Lower leg skin (tissue), 4 donors: ENCODE results near the gene HLA-E. TPM values are rescaled to one million over a fixed set of nuclear protein-coding genes. Genes with fewer than 3 reads are reported as not detected.

Source experiments
- DNase-seq, 2 donors: peaks; one replicate each; pipeline ENCODE4 v3.0.0-alpha.2; 2019; ENCODE audit warnings: low spot score in 2 of 2
- H3K4me3 ChIP-seq: fragments of 200-600 bp; sonication (generic); 2 replicates; pipeline ENCODE4 v1.5.1; 2017; ENCODE audit warnings: mild to moderate bottlenecking, low read depth; ENCODE audit not compliant: poor library complexity, severe bottlenecking
- POLR2A ChIP-seq, 2 donors: fragments of 450-650 bp; IDR thresholded peaks; one replicate each; pipeline ENCODE4 v1.6.1; 2016 to 2017; ENCODE audit warnings: antibody characterized with exemption in 2 of 2, mild to moderate bottlenecking in 1 of 2, moderate library complexity in 1 of 2
- WGBS, 2 donors: methylation state at CpG; one replicate each; pipeline ENCODE4 v1.1.5; 2018; 5-methylcytosine and 5-hydroxymethylcytosine counted together
- intact Hi-C: fragments of 100-400 bp; cut with DNase I; formaldehyde crosslinking; loops from one replicate; pipeline ENCODE4 v1.15.0; 2023; ENCODE audit warnings: low total_unique reads
- total RNA-seq, 4 donors: library from RNA; depleted of rRNA; stranded (reverse); fragments of >200 nt; gene quantifications; one replicate each; pipeline ENCODE4 v1.1.0, GENCODE V29; 2016
- TF ChIP-seq, protein P1 (sequence below), 3 donors: fragments of 450-650 bp; IDR thresholded peaks; one replicate each; pipeline ENCODE4 v1.5.1; 2016; ENCODE audit warnings: antibody characterized with exemption in 3 of 3, mild to moderate bottlenecking in 3 of 3, moderate library complexity in 2 of 3

Gene HLA-E
- total RNA-seq, 4 donors from 2014 or later, result 685 to 929 (median 835) TPM

DNA sequence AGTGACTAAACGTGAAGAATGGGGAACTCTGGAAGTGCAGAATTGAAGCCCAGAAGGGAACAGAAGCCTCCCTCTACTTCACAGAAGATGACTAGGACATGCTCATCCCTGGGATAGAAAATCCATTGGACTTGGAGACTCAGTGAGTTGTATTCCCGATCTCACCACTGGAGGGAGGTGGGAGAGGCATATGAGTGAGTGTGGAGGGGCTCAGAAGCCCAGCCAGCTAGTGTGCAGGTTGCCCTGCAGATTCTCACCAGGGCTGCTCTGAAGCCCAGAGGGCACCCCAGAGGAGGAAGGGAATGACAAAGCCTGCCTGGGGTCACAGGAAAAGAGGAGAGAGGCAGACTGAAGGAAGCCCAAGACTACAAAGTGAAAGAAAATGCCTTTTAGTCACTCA, 42.1 kb upstream of the HLA-E start:
- intact Hi-C loops, result no loop called here
- no peak overlapping the region for H3K4me3 ChIP-seq
- DNase-seq, result no peak
- no peak for TF ChIP-seq POLR2A (IDR thresholded peaks at IDR 0.05)
- TF ChIP-seq, protein P1, sequence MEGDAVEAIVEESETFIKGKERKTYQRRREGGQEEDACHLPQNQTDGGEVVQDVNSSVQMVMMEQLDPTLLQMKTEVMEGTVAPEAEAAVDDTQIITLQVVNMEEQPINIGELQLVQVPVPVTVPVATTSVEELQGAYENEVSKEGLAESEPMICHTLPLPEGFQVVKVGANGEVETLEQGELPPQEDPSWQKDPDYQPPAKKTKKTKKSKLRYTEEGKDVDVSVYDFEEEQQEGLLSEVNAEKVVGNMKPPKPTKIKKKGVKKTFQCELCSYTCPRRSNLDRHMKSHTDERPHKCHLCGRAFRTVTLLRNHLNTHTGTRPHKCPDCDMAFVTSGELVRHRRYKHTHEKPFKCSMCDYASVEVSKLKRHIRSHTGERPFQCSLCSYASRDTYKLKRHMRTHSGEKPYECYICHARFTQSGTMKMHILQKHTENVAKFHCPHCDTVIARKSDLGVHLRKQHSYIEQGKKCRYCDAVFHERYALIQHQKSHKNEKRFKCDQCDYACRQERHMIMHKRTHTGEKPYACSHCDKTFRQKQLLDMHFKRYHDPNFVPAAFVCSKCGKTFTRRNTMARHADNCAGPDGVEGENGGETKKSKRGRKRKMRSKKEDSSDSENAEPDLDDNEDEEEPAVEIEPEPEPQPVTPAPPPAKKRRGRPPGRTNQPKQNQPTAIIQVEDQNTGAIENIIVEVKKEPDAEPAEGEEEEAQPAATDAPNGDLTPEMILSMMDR (IDR thresholded peaks at IDR 0.05), result no peak
- 4 to 11% methylated on average over 2 of the region's 2 CpGs for WGBS, 2 donors

DNA sequence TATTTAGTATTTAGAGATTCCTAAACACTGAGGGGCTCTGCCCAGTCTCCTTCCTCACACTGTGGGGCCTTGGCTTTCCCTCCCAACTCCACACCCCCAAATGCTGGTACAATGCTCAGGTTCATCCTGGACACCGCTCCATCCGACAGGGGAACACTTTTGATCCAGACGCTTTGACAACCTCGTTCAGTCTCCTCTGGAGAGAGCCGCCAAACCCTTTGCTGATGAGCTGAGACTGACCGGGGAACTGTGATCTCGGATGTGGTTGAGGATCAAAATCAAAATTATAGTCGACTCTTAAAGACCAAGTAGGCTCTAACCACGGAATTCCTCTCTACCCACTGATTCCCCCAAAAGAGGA, 38.8 kb upstream of the HLA-E start:
- no peak for TF ChIP-seq POLR2A (IDR thresholded peaks at IDR 0.05)
- TF ChIP-seq, protein P1 (IDR thresholded peaks at IDR 0.05), result no peak
- H3K4me3 ChIP-seq, result no peak overlapping the region
- intact Hi-C loops, result no loop called here
- DNase-seq, result no peak
- WGBS, 2 donors, result 10 to 40% methylated on average over 9 of the region's 9 CpGs

DNA sequence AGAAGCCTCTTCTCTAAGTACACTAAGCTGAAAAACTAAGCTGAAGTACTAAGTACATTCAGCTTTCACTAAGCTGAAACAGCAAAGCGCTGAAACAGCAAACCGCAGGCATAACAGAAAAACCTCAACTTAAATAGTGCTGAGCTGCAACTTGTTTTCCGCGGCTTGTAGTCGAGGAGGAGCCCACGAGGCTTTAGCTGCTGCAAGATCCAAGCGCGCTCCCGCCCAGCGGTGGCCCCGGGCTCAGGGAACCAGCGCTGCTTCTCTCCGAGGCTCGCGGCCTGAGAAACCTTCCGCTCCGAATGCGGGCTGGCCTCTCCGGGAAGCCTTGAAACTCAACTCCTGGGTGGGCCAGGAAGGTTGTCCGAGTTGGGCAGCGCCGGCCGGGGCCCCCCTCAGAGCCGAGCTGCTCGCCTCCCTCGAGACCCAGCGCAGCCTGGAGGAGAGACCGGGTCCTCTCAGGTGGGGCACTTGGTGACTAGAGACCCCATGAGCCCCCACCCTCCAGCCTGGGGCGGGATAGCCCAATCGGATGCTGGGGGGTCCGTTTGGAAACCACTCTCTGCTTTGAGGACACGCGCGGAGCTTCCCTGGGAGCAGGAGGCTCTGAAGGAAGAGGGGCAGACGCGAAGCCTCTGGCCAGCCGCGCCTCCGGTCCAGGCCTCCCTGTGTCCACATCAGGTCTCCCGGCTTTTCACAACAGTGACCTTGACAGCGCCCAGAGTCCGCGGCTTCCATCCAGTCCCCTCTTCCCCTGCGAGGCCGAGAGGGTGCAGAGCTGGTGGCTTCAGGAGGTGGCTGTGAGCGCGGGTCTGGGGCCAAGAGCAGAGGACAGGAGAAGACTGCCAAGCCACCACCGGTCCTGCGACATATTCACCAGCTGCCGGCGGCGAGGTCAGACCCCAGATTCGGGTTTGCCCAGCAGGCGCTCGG, 38.1 kb upstream of the HLA-E start:
- peak in 1 of 2 donors; percentile 51 for DNase-seq
- TF ChIP-seq POLR2A (IDR thresholded peaks at IDR 0.05), result no peak
- TF ChIP-seq, protein P1 (IDR thresholded peaks at IDR 0.05), result no peak
- H3K4me3 ChIP-seq, result no peak overlapping the region
- intact Hi-C loops, result no loop called here
- 21 to 28% methylated on average over 42 to 55 of the region's 55 CpGs for WGBS, 2 donors

DNA sequence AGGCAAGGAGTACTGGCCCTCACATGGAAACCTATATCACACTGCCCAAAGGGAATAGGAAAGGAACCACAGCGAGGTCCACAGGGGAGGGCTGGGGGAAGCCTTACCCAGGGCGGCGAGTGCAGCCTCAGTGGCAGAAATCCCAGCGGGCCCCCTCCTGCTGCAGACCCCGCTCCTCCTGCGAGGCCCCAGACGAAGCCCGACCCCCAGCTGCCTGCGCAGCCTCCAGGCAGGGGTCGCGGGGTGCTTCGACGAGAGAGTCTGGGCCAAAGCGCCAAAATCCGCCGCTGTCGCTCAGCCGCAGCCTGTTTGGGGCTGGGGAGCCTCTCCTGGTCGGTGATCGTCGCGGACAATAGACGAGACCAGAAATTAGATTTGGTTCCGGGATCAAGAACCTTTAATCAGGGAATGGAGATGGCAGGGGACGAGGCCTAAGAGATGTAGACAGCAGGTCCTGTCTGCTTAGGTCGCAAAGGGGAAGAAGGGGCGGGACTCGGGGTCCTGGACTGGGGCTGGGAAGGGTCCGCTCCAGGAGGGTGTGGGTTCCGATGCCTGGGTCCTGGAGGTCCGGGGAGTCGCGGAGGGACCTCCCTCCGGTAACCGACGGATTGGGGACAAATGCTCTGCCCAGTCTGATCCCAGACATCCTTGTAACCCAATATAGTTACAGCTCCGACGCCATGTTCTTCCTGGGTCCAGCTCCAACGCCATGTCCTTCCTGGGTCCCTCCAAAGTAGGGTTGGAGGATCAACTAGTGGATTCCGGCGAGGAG, 36.4 kb upstream of the HLA-E start:
- WGBS, 2 donors, result 38 to 43% methylated on average over 35 to 41 of the region's 41 CpGs
- no peak overlapping the region for H3K4me3 ChIP-seq
- DNase-seq, result no peak
- intact Hi-C loops, result no loop called here
- TF ChIP-seq POLR2A (IDR thresholded peaks at IDR 0.05), result no peak
- TF ChIP-seq, protein P1 (IDR thresholded peaks at IDR 0.05), result no peak

DNA sequence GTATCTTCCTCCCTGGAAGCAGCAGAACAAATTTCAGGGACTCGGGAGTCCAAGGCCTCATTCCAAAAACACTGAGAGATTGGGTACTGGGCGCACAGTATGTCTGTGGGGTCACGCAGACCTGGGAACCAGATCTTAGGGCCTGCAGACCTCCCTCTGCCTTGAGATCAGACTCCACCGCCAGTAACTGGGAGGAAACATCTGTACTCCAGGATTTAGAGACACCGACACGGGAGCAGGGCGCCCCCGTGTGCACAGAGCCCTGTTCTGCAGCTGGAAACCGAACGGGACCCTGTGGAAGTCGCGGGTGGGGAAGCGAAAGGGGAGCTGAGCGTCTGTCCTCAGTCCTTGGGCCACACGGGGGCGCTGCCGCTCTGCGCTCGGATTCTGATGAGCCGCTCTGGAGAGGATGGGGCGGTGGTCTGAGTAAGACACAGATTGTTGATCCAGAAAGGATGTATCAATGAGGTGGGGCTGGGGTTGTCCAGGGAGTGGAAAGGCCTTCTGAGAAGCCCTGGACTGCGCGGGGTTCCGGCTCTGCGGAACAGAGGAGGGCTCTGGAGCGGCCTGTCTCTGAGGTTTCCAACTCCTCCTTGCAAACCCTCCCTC, 35.7 kb upstream of the HLA-E start:
- no peak for TF ChIP-seq POLR2A (IDR thresholded peaks at IDR 0.05)
- TF ChIP-seq, protein P1 (IDR thresholded peaks at IDR 0.05), result peak in 1 of 3 donors; percentile 77
- H3K4me3 ChIP-seq, result no peak overlapping the region
- intact Hi-C loops, result no loop called here
- WGBS, 2 donors, result 4 to 7% methylated on average over 14 to 20 of the region's 26 CpGs
- peak; percentile 74 to 96 for DNase-seq
